Calu3 (cell line): ENCODE data around the gene UBE2M. TPM values are rescaled to one million over a fixed set of nuclear protein-coding genes. Genes with fewer than 3 reads are reported as not detected.

Experiments
- BruUV-seq: library from RNA; stranded (reverse); fragments of 400-500 nt; replicated peaks from 2 replicates; lab custom pipeline; 2021; lab: Mats Ljungman, UMichigan
- CTCF ChIA-PET: fragments of 300-600 bp; sonication (Branson Sonifier 250); formaldehyde crosslinking; loops from one replicate; lab custom pipeline; 2022; ENCODE audit warnings: antibody characterized with exemption; lab: Charles Lee
- DNase-seq: peaks from one replicate; pipeline ENCODE4 v3.0.0; 2022
- H3K27ac Mint-ChIP-seq: one replicate; pipeline ENCODE4 v1.8.0; 2022; ENCODE audit warnings: mixed read lengths; ENCODE audit not compliant: unreplicated experiment
- H3K27me3 Mint-ChIP-seq: one replicate; pipeline ENCODE4 v1.8.0; 2022; ENCODE audit warnings: mixed read lengths; ENCODE audit not compliant: unreplicated experiment
- H3K36me3 Mint-ChIP-seq: one replicate; pipeline ENCODE4 v1.8.0; 2022; ENCODE audit warnings: mild to moderate bottlenecking, moderate library complexity, mixed read lengths; ENCODE audit not compliant: insufficient read depth, unreplicated experiment
- H3K4me1 Mint-ChIP-seq: one replicate; pipeline ENCODE4 v1.8.0; 2022; ENCODE audit warnings: mild to moderate bottlenecking, low read depth, mixed read lengths; ENCODE audit not compliant: unreplicated experiment
- H3K4me3 Mint-ChIP-seq: one replicate; pipeline ENCODE4 v1.8.0; 2022; ENCODE audit warnings: mild to moderate bottlenecking, low read depth, moderate library complexity, mixed read lengths; ENCODE audit not compliant: unreplicated experiment
- H3K9me3 Mint-ChIP-seq: one replicate; pipeline ENCODE4 v1.8.0; 2022; ENCODE audit warnings: low read depth, mixed read lengths; ENCODE audit not compliant: unreplicated experiment
- intact Hi-C: fragments of 100-400 bp; cut with micrococcal nuclease; formaldehyde crosslinking; loops from one replicate; pipeline ENCODE4 v1.10.0; 2022; ENCODE audit not compliant: unreplicated experiment
- total RNA-seq: library from RNA; stranded (reverse); gene quantifications from 2 replicates; pipeline ENCODE4 v1.2.3, GENCODE V29; 2022
- TF ChIP-seq, protein P1 (sequence below): fragments of 200-600 bp; IDR thresholded peaks from one replicate; pipeline ENCODE4 v1.8.0; 2022; ENCODE audit warnings: antibody characterized with exemption; ENCODE audit not compliant: unreplicated experiment

The UBE2M gene
- total RNA-seq, 1 experiment from 2014 or later = 131 TPM

DNA sequence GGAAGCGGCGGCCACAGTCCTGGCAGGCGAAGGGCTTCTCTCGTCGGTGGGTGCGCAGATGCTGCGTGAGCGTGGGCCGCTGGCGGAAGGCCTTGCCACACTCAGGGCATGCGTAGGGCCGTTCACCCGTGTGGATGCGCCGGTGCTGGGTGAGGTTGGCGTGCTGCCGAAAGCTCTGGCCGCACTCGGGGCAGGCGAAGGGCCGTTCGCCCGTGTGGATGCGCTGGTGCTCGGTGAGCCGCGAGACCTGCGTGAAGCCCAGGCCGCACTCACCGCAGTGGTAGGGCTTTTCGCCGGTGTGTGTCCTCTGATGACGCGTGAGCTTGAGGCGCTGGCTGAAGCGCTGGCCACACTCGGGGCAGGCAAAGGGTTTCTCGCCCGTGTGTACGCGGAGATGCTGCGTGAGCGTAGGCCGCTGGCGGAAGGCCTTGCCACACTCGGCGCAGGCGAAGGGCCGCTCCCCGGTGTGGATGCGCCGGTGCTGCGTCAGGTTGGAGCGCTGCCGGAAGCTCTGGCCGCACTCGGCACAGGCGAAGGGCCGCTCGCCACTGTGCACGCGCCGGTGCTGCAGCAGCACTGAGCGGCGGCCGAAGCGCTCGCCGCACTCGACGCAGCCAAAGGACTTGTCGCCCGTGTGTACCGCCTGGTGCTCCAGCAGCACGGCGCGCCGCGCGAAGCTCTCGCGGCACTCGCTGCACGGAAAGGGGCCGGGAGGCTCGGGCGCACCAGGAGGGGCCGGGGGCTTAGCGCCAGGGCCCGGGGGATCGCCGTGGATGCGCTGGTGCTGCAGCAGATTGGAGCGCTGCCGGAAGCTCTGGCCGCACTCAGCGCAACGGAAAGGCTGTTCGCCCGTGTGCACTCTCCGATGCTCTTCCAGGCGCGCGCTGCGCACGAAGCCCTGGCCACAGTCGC, 4.0 kb upstream of the UBE2M start:
- intact Hi-C loops = no loop called here
- Mint-ChIP-seq H3K27me3 (peaks cover 35% of the 10 kb centered on the region), H3K4me1 (peaks cover 12% of the 10 kb centered on the region), H3K4me3 (peak overlapping the region; percentile 82), H3K9me3 (no peaks in the 10 kb centered on the region), H3K36me3 (peaks cover 83% of the 10 kb centered on the region), H3K27ac (peak overlapping the region; percentile 93)
- no TSS peak for BruUV-seq
- TF ChIP-seq, protein P1, sequence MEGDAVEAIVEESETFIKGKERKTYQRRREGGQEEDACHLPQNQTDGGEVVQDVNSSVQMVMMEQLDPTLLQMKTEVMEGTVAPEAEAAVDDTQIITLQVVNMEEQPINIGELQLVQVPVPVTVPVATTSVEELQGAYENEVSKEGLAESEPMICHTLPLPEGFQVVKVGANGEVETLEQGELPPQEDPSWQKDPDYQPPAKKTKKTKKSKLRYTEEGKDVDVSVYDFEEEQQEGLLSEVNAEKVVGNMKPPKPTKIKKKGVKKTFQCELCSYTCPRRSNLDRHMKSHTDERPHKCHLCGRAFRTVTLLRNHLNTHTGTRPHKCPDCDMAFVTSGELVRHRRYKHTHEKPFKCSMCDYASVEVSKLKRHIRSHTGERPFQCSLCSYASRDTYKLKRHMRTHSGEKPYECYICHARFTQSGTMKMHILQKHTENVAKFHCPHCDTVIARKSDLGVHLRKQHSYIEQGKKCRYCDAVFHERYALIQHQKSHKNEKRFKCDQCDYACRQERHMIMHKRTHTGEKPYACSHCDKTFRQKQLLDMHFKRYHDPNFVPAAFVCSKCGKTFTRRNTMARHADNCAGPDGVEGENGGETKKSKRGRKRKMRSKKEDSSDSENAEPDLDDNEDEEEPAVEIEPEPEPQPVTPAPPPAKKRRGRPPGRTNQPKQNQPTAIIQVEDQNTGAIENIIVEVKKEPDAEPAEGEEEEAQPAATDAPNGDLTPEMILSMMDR = no peak
- CTCF ChIA-PET = interaction anchor here (0.9 to 1.1 kb wide), 2 partner anchors 10 to 43 kb away, joined by 7 read pairs; partner anchors contain the start of gene ZBTB45
- DNase-seq = peak; percentile 56

DNA sequence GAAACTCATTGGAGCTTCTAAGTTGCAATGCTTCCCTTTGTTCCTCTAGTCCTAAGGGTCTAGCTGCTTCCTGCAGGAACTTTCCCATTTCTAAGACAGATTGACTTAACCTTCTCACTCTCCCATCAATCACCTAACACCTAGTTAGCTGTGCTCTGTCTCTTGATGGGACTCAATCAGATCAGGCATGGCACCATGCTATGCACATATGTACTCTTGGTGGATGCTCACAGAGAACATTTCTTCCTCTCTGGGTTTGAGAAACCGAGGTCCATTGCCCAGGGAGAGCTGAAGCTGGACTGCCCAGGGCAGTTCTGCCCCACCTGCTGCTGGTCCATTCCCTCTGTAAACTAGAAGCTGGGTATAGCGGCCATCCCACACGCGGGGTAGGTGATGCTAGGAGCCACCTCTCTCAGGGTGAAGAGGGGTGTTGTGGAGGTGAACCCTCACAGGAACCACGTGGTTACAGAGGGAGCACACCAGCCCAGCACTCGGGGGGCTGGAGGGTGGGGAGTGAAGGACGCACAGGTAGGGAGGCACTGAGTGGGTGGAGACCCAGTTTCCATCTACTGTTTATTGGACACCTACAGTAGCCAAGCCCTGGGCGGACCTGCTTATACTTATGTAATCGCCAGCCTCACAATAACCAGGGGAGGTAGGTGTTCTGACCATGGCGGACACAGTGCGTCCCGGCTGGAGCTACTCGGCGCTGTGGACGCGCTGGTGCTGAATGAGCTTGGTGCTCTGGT, 3.1 kb upstream of the UBE2M start:
- Mint-ChIP-seq H3K9me3 (no peaks in the 10 kb centered on the region), H3K27me3 (peaks cover 35% of the 10 kb centered on the region), H3K4me1 (peaks cover 21% of the 10 kb centered on the region), H3K36me3 (peaks cover 92% of the 10 kb centered on the region), H3K4me3 (peak overlapping the region; percentile 82), H3K27ac (peak overlapping the region; percentile 93)
- TF ChIP-seq, protein P1 = no peak
- CTCF ChIA-PET = interaction anchor here (0.5 kb wide), 1 partner anchor 15 kb away, joined by 8 read pairs; no protein-coding TSS in a partner anchor
- intact Hi-C loops = no loop called here
- BruUV-seq = no TSS peak
- DNase-seq = no peak

DNA sequence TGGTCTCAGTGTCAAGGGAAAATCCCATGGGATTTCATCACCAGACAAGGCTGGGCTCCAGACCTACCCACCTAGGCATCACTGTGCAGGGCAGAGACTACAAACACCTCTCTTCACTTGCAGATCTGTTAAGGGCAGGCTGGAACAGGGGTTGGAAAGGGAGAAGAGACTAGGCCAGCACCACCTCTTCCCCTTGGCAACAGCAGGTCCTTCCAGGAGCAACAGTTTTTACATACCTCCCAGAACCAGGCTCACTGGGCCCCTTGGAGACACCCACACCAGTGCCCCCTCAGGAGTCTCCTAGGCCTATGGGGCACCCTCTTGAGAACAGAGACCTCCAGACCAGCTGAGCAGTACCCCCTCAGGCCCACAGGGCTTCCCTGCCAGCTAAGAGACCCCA, 2.5 kb upstream of the UBE2M start:
- CTCF ChIA-PET = interaction anchor here (0.5 kb wide), 1 partner anchor 16 kb away, joined by 8 read pairs; no protein-coding TSS in a partner anchor
- peaks cover 92% of the 10 kb centered on the region for H3K36me3 Mint-ChIP-seq
- peaks cover 35% of the 10 kb centered on the region for H3K27me3 Mint-ChIP-seq
- TF ChIP-seq, protein P1 = no peak
- intact Hi-C loops = no loop called here
- no peak for DNase-seq
- no TSS peak for BruUV-seq
- H3K4me1 Mint-ChIP-seq = peaks cover 26% of the 10 kb centered on the region
- peak overlapping the region; percentile 93 for H3K27ac Mint-ChIP-seq
- H3K4me3 Mint-ChIP-seq = no peak overlapping the region
- H3K9me3 Mint-ChIP-seq = no peaks in the 10 kb centered on the region
